K562 (cell line): ENCODE results near the gene TOR1AIP2. TPM values are rescaled to one million over a fixed set of nuclear protein-coding genes. Genes with fewer than 3 reads are reported as not detected.

ENCODE experiments used
- ATAC-seq: fragments of 200-7000 bp; cut with Tn5 transposase; 3 replicates; pipeline ENCODE4 v1.9.1; 2020; ENCODE audit warnings: moderate library complexity
- BruUV-seq: library from RNA; stranded (reverse); fragments of 400-500 nt; replicated peaks from 2 replicates; lab custom pipeline; 2021; lab: Mats Ljungman, UMichigan
- CTCF ChIA-PET: fragments of 300-600 bp; formaldehyde crosslinking; extraction: SDS; loops from one replicate; lab custom pipeline; 2021; ENCODE audit warnings: low intra/inter-chr PET ratio; lab: Yijun Ruan, JAX
- POLR2A ChIA-PET: fragments of 300-600, 350-650 bp; sonication (Branson Sonifier 250); formaldehyde crosslinking; extraction: SDS; loops from one replicate; lab custom pipeline; 2021; ENCODE audit warnings: antibody characterized with exemption, inconsistent platforms; lab: Yijun Ruan, JAX
- DNase-seq, 4 experiments: peaks; one replicate each; pipeline versions ENCODE4 v3.0.0 to v3.0.0-alpha.2; 2011 to 2018; ENCODE audit warnings: low spot score in 3 of 4, mixed read lengths in 3 of 4; ENCODE audit errors: extremely low read depth in 1 of 4
- FAIRE-seq: peaks from 2 replicates; lab custom pipeline; 2011; peaks lifted over from hg19 to GRCh38; lab: Jason Lieb, UNC
- H2AFZ ChIP-seq: 2 replicates; pipeline ENCODE4 v1.6.0; 2011; ENCODE audit warnings: low read depth, low read length, control low read depth, inconsistent platforms
- H3K27ac ChIP-seq: fragments of 200-600 bp; 3 replicates; pipeline ENCODE4 v1.8.0; 2011; ENCODE audit warnings: low read depth, mild to moderate bottlenecking, control low read depth, inconsistent platforms, low read length, moderate library complexity, mixed read lengths; ENCODE audit errors: extremely low read depth
- H3K27me3 ChIP-seq, 2 experiments: fragments of 300-600 bp in 1 of 2; 2 replicates in 1 of 2; 3 replicates in 1 of 2; pipeline versions ENCODE4 v1.6.0 to v1.8.0; 2011; ENCODE audit warnings: inconsistent platforms in 2 of 2, low read length in 2 of 2, mild to moderate bottlenecking in 1 of 2, mixed read lengths in 1 of 2, moderate library complexity in 1 of 2; ENCODE audit not compliant: control insufficient read depth in 2 of 2, insufficient read depth in 2 of 2
- H3K36me3 ChIP-seq: fragments of 300-600 bp; 3 replicates; pipeline ENCODE4 v1.8.0; 2011; ENCODE audit warnings: mild to moderate bottlenecking, low read length, inconsistent platforms; ENCODE audit not compliant: control insufficient read depth, insufficient read depth
- H3K4me1 ChIP-seq, 2 experiments: fragments of 200-600 bp in 1 of 2; replicated peaks in 1 of 2; 2 replicates in 1 of 2; 3 replicates in 1 of 2; pipeline versions ENCODE4 v1.5.1 to v1.8.0; 2011; ENCODE audit warnings: inconsistent platforms in 2 of 2, low read length in 2 of 2, mild to moderate bottlenecking in 1 of 2, mixed read lengths in 1 of 2, moderate library complexity in 1 of 2; ENCODE audit not compliant: control insufficient read depth in 2 of 2, insufficient read depth in 2 of 2
- H3K4me2 ChIP-seq: 2 replicates; pipeline ENCODE4 v1.6.1; 2011; ENCODE audit warnings: low read length, control low read depth, inconsistent platforms, mixed read lengths; ENCODE audit not compliant: insufficient read depth
- H3K4me3 ChIP-seq: fragments of 200-600 bp; sonication (generic), shearing (Covaris generic); 2 replicates; pipeline ENCODE4 v1.5.1; 2016; ENCODE audit warnings: control low read depth, inconsistent platforms
- H3K79me2 ChIP-seq: fragments of 200-600 bp; 3 replicates; pipeline ENCODE4 v1.8.0; 2011; ENCODE audit warnings: low read length, inconsistent platforms; ENCODE audit not compliant: control insufficient read depth, insufficient read depth
- H3K9ac ChIP-seq, 2 experiments: 2 replicates each; pipeline versions ENCODE4 v1.6.0 to v1.6.1; 2011; ENCODE audit warnings: low read depth in 2 of 2, low read length in 2 of 2, control low read depth in 1 of 2, inconsistent platforms in 1 of 2, mild to moderate bottlenecking in 1 of 2, mixed read lengths in 1 of 2; ENCODE audit not compliant: insufficient read depth in 1 of 2
- H3K9me1 ChIP-seq: one replicate; pipeline ENCODE4 v1.6.0; 2011; ENCODE audit warnings: inconsistent platforms, mild to moderate bottlenecking, low read length, moderate library complexity; ENCODE audit not compliant: control insufficient read depth, insufficient read depth
- H3K9me3 ChIP-seq: replicated peaks from 2 replicates; pipeline ENCODE4 v1.5.1; 2011; ENCODE audit warnings: low read depth, low read length, inconsistent platforms; ENCODE audit not compliant: control insufficient read depth, insufficient read depth
- H4K20me1 ChIP-seq: replicated peaks from 2 replicates; pipeline ENCODE4 v1.6.1; 2011; ENCODE audit warnings: low read length, inconsistent platforms, mixed read lengths; ENCODE audit not compliant: control insufficient read depth, insufficient read depth
- CHD2 ChIP-seq: IDR thresholded peaks from 2 replicates; pipeline ENCODE4 v1.6.1; 2011; ENCODE audit warnings: low read depth, low read length
- HCFC1 ChIP-seq: IDR thresholded peaks from 2 replicates; pipeline ENCODE4 v1.6.1; 2012; ENCODE audit warnings: low read depth, low read length, improper control_type of control experiment
- HNRNPLL ChIP-seq: fragments of 200-400 bp; formaldehyde crosslinking; IDR thresholded peaks from 2 replicates; pipeline ENCODE4 v1.6.1; 2017; ENCODE audit warnings: low read length, low read depth, mild to moderate bottlenecking; ENCODE audit not compliant: poor library complexity, severe bottlenecking
- POU5F1 ChIP-seq: fragments of 150-350 bp; IDR thresholded peaks from 2 replicates; pipeline ENCODE4 v1.6.1; 2014; ENCODE audit warnings: borderline replicate concordance, low read length, low read depth, mild to moderate bottlenecking; ENCODE audit not compliant: partially characterized antibody
- RBM22 ChIP-seq: fragments of 200-400 bp; formaldehyde crosslinking; IDR thresholded peaks from 2 replicates; pipeline ENCODE4 v1.6.1; 2018; ENCODE audit warnings: low read length, low read depth; ENCODE audit not compliant: poor library complexity, severe bottlenecking
- THRAP3 ChIP-seq: fragments of 450-650 bp; IDR thresholded peaks from 2 replicates; pipeline ENCODE4 v1.6.1; 2016; ENCODE audit warnings: mild to moderate bottlenecking, inconsistent platforms, borderline replicate concordance
- U2AF2 ChIP-seq: fragments of 200-400 bp; formaldehyde crosslinking; optimal IDR thresholded peaks from 2 replicates; pipeline ENCODE3; 2017; ENCODE audit warnings: low read depth, mild to moderate bottlenecking, low read length
- ZNF217 ChIP-seq: sonication (generic); formaldehyde crosslinking; IDR thresholded peaks from 2 replicates; pipeline ENCODE4 v1.8.0; 2022; ENCODE audit warnings: mild to moderate bottlenecking, missing genetic modification reagents
- WGBS: fragments of 100-300 bp; shearing (Covaris generic); methylation state at CpG from one replicate; pipeline ENCODE4 v1.1.6; 2016; ENCODE audit warnings: low coverage, mixed read lengths; ENCODE audit not compliant: insufficient coverage; ENCODE audit errors: missing lambda C conversion rate; 5-methylcytosine and 5-hydroxymethylcytosine counted together
- in situ Hi-C: fragments of 300-500 bp; cut with MboI; formaldehyde crosslinking; loops from 4 replicates; pipeline ENCODE4 v1.15.0; 2018; ENCODE audit warnings: inconsistent platforms, mixed read lengths
- intact Hi-C: fragments of 100-400 bp; cut with micrococcal nuclease; formaldehyde crosslinking; loops from 2 replicates; pipeline ENCODE4 v1.14.2; 2022
- polyA plus RNA-seq, 8 experiments: library from polyadenylated mRNA; depleted of rRNA in 4 of 8; stranded (reverse) in 5 of 8; unstranded in 3 of 8; fragments of >200 nt; fragmentation: Nextera tagmentation in 2 of 8; fragmentation: Illumina TruSeq in 1 of 8; extraction: Ambion mirVana in 2 of 8; extraction: Trizol in 1 of 8; gene quantifications; 2 replicates each; pipeline versions ENCODE4 v1.2.1 to v1.2.3, GENCODE V29; 2011 to 2014; ENCODE audit warnings: inconsistent platforms in 1 of 8, missing spikeins in 1 of 8
- total RNA-seq, 7 experiments: library from RNA; depleted of rRNA in 6 of 7; stranded (reverse); fragments of >200 nt in 6 of 7; fragmentation: Illumina TruSeq in 2 of 7; extraction: Trizol in 2 of 7; gene quantifications; 2 replicates each; pipeline versions ENCODE4 v1.2.1 to v1.2.3, GENCODE V29; 2011 to 2021; ENCODE audit warnings: low replicate concordance in 1 of 7
- TF ChIP-seq, protein P1 (sequence below): fragments of 450-650 bp; IDR thresholded peaks from 2 replicates; pipeline ENCODE4 v1.6.1; 2017; ENCODE audit warnings: antibody characterized with exemption
- TF ChIP-seq, protein P2 (sequence below), 2 experiments: fragments of 150-350 bp in 1 of 2; IDR thresholded peaks; 2 replicates each; pipeline ENCODE4 v1.6.1; 2012 to 2016; ENCODE audit warnings: low read depth in 2 of 2, low read length in 2 of 2, mild to moderate bottlenecking in 1 of 2, moderate library complexity in 1 of 2
- TF ChIP-seq, protein P3 (sequence below): fragments of 250-450 bp; sonication (Bioruptor Pico); IDR thresholded peaks from 2 replicates; pipeline ENCODE4 v1.4.0; 2020
- TF ChIP-seq, protein P4 (sequence below): fragments of 450-650 bp; formaldehyde crosslinking; IDR thresholded peaks from 2 replicates; pipeline ENCODE4 v1.4.0; 2020; ENCODE audit warnings: mild to moderate bottlenecking, moderate library complexity

TOR1AIP2 gene
- total and polyA plus RNA-seq, 9 of the 15 experiments (the other 6 are each of a cell fraction or from before 2014, with no cell fraction given): 16.7 to 122 (median 41.4) TPM

- TF ChIP-seq, protein P1, sequence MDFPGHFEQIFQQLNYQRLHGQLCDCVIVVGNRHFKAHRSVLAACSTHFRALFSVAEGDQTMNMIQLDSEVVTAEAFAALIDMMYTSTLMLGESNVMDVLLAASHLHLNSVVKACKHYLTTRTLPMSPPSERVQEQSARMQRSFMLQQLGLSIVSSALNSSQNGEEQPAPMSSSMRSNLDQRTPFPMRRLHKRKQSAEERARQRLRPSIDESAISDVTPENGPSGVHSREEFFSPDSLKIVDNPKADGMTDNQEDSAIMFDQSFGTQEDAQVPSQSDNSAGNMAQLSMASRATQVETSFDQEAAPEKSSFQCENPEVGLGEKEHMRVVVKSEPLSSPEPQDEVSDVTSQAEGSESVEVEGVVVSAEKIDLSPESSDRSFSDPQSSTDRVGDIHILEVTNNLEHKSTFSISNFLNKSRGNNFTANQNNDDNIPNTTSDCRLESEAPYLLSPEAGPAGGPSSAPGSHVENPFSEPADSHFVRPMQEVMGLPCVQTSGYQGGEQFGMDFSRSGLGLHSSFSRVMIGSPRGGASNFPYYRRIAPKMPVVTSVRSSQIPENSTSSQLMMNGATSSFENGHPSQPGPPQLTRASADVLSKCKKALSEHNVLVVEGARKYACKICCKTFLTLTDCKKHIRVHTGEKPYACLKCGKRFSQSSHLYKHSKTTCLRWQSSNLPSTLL: no peak
- TF ChIP-seq CHD2: no peak
Measured at GRCh38 chr1:179803104-179803503, 74.5 kb downstream of the TOR1AIP2 start (continued).

DNA sequence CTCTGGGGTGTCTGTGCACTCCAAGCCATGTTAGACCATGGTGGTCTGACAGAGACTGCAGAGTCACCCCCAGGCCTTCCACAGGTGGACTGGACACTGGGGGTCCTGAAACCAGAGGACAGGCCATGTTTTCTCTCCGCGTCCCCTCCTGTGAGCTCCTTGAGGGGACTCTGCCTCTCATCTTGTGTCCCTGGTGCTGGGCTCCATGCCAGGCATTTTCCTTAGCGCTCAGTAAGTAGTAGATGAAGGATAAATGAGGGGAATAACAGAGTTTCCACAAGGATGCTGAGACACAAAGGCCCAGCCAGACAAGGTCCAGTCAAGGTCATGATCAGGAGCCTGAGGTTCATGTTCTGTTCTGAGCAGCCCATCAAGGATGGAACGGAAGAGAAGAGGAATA lies 77.1 kb downstream of the TOR1AIP2 start:
- no TSS peak for BruUV-seq
- TF ChIP-seq HCFC1 (no peak), HNRNPLL (no peak), RBM22 (no peak), ZNF217 (no peak), THRAP3 (no peak), POU5F1 (no peak), U2AF2 (no peak)
- TF ChIP-seq, protein P2, sequence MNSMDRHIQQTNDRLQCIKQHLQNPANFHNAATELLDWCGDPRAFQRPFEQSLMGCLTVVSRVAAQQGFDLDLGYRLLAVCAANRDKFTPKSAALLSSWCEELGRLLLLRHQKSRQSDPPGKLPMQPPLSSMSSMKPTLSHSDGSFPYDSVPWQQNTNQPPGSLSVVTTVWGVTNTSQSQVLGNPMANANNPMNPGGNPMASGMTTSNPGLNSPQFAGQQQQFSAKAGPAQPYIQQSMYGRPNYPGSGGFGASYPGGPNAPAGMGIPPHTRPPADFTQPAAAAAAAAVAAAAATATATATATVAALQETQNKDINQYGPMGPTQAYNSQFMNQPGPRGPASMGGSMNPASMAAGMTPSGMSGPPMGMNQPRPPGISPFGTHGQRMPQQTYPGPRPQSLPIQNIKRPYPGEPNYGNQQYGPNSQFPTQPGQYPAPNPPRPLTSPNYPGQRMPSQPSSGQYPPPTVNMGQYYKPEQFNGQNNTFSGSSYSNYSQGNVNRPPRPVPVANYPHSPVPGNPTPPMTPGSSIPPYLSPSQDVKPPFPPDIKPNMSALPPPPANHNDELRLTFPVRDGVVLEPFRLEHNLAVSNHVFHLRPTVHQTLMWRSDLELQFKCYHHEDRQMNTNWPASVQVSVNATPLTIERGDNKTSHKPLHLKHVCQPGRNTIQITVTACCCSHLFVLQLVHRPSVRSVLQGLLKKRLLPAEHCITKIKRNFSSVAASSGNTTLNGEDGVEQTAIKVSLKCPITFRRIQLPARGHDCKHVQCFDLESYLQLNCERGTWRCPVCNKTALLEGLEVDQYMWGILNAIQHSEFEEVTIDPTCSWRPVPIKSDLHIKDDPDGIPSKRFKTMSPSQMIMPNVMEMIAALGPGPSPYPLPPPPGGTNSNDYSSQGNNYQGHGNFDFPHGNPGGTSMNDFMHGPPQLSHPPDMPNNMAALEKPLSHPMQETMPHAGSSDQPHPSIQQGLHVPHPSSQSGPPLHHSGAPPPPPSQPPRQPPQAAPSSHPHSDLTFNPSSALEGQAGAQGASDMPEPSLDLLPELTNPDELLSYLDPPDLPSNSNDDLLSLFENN (IDR thresholded peaks at IDR 0.05; ENCODE audit: low read depth in 2 of 2, low read length in 2 of 2): no peak
- TF ChIP-seq, protein P3, sequence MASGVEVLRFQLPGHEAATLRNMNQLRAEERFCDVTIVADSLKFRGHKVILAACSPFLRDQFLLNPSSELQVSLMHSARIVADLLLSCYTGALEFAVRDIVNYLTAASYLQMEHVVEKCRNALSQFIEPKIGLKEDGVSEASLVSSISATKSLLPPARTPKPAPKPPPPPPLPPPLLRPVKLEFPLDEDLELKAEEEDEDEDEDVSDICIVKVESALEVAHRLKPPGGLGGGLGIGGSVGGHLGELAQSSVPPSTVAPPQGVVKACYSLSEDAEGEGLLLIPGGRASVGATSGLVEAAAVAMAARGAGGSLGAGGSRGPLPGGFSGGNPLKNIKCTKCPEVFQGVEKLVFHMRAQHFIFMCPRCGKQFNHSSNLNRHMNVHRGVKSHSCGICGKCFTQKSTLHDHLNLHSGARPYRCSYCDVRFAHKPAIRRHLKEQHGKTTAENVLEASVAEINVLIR (CRISPR knock-in tag): no peak
- TF ChIP-seq, protein P4, sequence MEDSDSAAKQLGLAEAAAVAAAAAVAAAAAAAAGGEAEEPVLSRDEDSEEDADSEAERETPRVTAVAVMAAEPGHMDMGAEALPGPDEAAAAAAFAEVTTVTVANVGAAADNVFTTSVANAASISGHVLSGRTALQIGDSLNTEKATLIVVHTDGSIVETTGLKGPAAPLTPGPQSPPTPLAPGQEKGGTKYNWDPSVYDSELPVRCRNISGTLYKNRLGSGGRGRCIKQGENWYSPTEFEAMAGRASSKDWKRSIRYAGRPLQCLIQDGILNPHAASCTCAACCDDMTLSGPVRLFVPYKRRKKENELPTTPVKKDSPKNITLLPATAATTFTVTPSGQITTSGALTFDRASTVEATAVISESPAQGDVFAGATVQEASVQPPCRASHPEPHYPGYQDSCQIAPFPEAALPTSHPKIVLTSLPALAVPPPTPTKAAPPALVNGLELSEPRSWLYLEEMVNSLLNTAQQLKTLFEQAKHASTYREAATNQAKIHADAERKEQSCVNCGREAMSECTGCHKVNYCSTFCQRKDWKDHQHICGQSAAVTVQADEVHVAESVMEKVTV (CRISPR knock-in tag): no peak

More for the DNA sequence above, 77.1 kb downstream of the TOR1AIP2 start:
- no peak for FAIRE-seq
- Histone ChIP-seq H3K4me1 (no peaks in the 10 kb centered on the region), H2AFZ (no peak overlapping the region), H3K36me3 (no peaks in the 10 kb centered on the region), H3K79me2 (no peaks in the 10 kb centered on the region), H3K4me2 (no peak overlapping the region), H3K9me3 (no peaks in the 10 kb centered on the region), H3K9me1 (no peaks in the 10 kb centered on the region), H3K9ac (no peak overlapping the region), H3K27me3 (peaks cover 34 to 63% of the 10 kb centered on the region in 2 experiments; a peak in 4 of 5 replicates), H4K20me1 (no peaks in the 10 kb centered on the region; the same call in 1 of the 2 replicates), H3K4me3 (no peak overlapping the region), H3K27ac (no peak overlapping the region)
- intact Hi-C loops (no loop called here), in situ Hi-C loops (loop anchor here (5.0 to 10.0 kb wide), 2 partner anchors 83 to 556 kb away; no protein-coding TSS in a partner anchor)
- no peak for DNase-seq
- WGBS: 0% methylated on average over 4 of the region's 4 CpGs
- POLR2A ChIA-PET: interaction anchor here (0.6 to 1.2 kb wide), 2 partner anchors 10 to 15 kb away, joined by 3 to 7 read pairs; no protein-coding TSS in a partner anchor
- no peak for ATAC-seq
- CTCF ChIA-PET: no interaction called here
